GM21390 (cell line): Measurements from ENCODE around the gene SFTPA1.
"Not testable (repeated sequence)": the region's sequence is repeated elsewhere in the genome, so short reads cannot be mapped to it uniquely, and the experiment has no call there.

Experiments
- ATAC-seq: cut with Tn5 transposase; IDR thresholded peaks from one replicate; pipeline ENCODE4 v1.9.1; 2021; ENCODE audit not compliant: unreplicated experiment

The SFTPA1 gene

GRCh38 chr10:79610601-79611191 is at the start of gene SFTPA1:
TSS of gene SFTPA1 (plus strand) at chr10:79610939. CDS start at chr10:79611826, 887 bp downstream.
- no peak for ATAC-seq

- no peak for ATAC-seq
These were observed 49.5 kb upstream of the SFTPA1 start for GRCh38 chr10:79561257-79561656.

DNA sequence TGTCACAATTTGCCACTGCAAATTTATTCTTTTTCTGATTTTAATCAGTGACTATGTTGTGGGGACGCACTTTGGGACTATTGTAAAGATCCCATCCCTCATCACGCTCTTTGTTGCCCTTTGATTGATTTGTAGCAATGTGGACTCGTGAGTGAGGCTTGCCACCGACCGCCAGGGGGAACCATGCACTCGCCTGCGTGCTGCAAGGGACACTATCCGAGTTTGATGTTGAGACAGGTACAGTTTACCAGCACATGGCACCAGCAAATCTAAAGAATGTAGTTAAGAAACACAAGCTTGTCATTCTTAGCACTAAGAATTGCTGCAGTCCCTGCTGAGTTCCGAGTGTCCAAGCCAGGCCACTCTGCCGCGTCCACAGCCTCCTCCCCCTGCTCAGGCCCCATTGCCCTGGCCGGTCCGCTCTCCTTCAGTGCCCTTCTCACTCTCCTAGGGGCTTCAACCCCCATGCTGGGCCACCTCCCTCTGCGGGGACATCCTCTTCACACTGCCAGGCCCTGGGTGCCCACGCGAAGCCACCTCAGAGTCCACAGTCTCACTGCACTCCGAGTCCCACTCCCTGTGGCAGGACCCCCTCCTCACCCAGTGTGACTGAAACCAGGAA is 48.5 kb upstream of the SFTPA1 start:
- ATAC-seq = peak; percentile 79

GRCh38 chr10:79563426-79563825 is 47.3 kb upstream of the SFTPA1 start:
- no peak for ATAC-seq

- ATAC-seq = not testable (repeated sequence)
These were observed 40.1 kb upstream of the SFTPA1 start for GRCh38 chr10:79570624-79571023.

DNA sequence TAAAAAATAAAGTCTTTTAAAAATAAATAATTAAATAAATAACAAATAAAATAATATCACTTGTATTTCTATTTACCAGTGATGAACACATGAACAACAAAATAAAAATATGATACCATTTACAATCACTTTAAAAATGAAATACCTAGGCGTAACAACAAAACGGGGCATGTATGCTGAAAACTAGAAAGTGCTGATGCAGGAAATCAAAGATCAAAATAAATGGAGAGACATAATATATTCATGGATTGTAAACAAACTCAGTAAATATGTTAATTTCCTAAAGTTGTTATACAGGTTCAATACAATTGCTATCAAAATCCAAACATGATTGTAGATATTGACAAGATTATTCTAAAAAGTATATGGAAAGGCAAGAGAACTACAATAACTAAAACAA is 31.4 kb upstream of the SFTPA1 start:
- ATAC-seq = no peak

GRCh38 chr10:79581044-79581443 is 29.7 kb upstream of the SFTPA1 start:
- ATAC-seq = no peak

- no peak for ATAC-seq
These were observed 28.6 kb upstream of the SFTPA1 start for GRCh38 chr10:79582096-79582495.

DNA sequence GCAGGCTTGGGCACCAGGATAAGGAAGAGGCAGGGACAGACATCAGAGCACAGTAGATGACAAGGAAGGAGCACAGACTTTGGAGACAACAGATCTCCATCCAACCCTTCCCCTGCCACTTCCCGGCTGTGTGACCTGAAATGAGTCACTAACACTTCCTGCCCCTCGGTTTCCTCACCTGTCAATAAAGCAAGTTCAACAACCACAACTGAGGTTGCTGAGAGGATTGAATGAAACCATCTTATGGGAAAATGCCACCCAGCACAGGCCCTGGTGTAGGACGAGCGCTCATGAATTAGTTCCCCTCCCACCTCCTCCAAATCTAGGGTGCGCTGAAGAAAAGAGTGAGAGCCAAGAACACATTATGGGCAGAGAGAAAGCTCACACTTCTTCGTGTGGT is 27.8 kb upstream of the SFTPA1 start:
- not testable (repeated sequence) for ATAC-seq

GRCh38 chr10:79583488-79584024 is 27.2 kb upstream of the SFTPA1 start:
- no peak for ATAC-seq

GRCh38 chr10:79585870-79586527 is 24.7 kb upstream of the SFTPA1 start:
- no peak for ATAC-seq

GRCh38 chr10:79586933-79587332 is 23.8 kb upstream of the SFTPA1 start:
- no peak for ATAC-seq

GRCh38 chr10:79588800-79589199 is 21.9 kb upstream of the SFTPA1 start:
- ATAC-seq = no peak

- ATAC-seq = no peak
These were observed 17.4 kb upstream of the SFTPA1 start for GRCh38 chr10:79593377-79593776.

- ATAC-seq = not testable (repeated sequence)
These were observed 16.2 kb upstream of the SFTPA1 start for GRCh38 chr10:79594565-79594964.

DNA sequence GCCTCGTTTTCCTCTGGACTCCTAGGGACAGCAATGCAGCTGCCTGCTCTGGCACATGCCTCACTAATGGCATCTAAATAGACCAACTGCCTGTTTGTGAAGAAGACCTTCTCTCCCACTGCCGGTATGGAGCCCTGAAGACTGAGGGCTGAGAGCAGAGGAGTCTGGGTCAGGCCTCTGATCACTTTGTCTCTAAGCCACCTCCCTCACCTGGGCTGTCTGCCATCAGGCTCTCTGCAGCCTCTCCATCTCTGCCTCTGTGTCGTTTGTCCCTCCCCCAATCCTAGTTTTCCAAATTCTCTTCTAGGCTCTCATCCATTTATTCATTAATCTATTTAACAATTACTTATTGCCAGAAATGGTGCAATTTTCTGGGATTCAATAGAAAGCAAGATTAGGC is 15.2 kb upstream of the SFTPA1 start:
- ATAC-seq = no peak

GRCh38 chr10:79599644-79600043 is 11.1 kb upstream of the SFTPA1 start:
- ATAC-seq = not testable (repeated sequence)

- no peak for ATAC-seq
These were observed 8.8 kb upstream of the SFTPA1 start for GRCh38 chr10:79601939-79602338.

GRCh38 chr10:79602953-79603352 is 7.8 kb upstream of the SFTPA1 start:
- no peak for ATAC-seq

GRCh38 chr10:79604294-79604693 is 6.4 kb upstream of the SFTPA1 start:
- ATAC-seq = no peak

DNA sequence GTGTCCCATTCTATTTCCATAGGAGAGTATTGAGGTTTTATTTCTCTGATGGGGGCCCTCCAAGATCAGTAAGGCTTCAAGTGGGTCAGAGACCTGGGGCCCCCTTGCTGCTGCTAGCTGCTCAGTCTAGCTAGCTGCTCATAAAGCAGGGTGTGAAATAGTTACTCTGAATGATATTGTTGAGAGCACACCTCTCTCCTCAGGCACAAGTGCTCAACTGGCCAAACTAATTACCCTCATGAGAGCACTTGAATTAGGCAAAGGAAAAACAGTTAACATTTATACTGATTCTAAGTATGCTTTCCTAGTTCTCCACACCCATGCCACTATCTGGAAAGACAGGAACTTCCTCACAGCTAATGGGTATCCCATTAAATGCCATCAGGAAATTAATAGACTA is 5.4 kb upstream of the SFTPA1 start:
- no peak for ATAC-seq
